ENCODE data around the gene PVALEF.

DNA sequence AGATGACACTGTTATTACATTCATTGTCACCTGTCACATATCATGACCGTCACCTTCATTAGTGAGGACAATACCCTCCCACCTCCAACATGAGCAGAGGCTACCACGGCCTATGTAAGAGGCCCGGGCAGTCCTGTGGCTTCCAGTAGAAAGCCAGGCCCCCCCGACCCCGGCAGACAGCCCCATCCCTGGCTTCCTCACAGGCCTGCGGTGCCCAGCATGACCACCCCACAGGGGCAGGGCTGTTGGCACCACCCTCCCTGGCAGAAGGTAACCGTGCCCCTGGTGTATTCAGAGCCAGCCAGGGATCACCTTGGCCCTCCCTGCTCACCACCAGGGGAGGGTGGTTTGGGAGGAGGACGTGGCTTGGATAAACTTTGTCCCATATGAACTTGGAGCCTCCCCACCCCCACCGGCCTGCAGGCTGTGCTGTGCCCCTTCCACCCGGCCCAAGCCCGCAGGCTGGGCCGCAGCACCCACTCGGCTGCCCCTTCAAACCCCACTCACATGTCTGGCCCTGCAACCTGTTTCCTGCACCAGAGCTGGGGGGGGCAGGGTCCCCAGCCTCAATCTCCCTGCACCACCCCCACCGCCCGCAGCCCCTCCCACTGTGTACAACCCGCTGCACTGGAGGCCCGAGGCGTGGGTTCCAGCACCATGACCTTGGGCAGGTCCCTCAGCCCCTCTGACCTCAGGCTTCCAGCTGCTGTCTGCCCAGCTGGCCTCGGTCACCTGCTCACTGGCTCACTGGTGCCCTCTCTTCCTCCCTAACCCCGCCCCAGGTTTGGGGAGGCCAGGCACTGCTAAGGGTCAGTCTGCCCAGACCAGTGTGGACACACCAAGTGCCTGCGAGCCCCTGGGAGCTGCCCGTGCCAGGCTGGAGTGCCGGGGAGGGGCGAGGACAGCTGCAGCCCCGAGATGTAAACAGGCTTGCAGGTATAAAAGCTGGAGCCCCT, 13.1 kb downstream of the PVALEF start:
- TF ChIP-seq, protein P1, sequence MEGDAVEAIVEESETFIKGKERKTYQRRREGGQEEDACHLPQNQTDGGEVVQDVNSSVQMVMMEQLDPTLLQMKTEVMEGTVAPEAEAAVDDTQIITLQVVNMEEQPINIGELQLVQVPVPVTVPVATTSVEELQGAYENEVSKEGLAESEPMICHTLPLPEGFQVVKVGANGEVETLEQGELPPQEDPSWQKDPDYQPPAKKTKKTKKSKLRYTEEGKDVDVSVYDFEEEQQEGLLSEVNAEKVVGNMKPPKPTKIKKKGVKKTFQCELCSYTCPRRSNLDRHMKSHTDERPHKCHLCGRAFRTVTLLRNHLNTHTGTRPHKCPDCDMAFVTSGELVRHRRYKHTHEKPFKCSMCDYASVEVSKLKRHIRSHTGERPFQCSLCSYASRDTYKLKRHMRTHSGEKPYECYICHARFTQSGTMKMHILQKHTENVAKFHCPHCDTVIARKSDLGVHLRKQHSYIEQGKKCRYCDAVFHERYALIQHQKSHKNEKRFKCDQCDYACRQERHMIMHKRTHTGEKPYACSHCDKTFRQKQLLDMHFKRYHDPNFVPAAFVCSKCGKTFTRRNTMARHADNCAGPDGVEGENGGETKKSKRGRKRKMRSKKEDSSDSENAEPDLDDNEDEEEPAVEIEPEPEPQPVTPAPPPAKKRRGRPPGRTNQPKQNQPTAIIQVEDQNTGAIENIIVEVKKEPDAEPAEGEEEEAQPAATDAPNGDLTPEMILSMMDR (IDR thresholded peaks at IDR 0.05) = no peak
- no peak for TF ChIP-seq POLR2AphosphoS5 (IDR thresholded peaks at IDR 0.05; ENCODE audit: low read depth, low read length)
- no peak for TF ChIP-seq JUND (IDR thresholded peaks at IDR 0.05)
- TF ChIP-seq, protein P2, sequence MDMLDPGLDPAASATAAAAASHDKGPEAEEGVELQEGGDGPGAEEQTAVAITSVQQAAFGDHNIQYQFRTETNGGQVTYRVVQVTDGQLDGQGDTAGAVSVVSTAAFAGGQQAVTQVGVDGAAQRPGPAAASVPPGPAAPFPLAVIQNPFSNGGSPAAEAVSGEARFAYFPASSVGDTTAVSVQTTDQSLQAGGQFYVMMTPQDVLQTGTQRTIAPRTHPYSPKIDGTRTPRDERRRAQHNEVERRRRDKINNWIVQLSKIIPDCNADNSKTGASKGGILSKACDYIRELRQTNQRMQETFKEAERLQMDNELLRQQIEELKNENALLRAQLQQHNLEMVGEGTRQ (IDR thresholded peaks at IDR 0.05; ENCODE audit: borderline replicate concordance, low read depth, low read length) = no peak
- no peak for TF ChIP-seq TEAD4 (IDR thresholded peaks at IDR 0.05; ENCODE audit: borderline replicate concordance, insufficient read depth)
- TF ChIP-seq RAD21 (IDR thresholded peaks at IDR 0.05; ENCODE audit: low read length) = no peak
- no peak for TF ChIP-seq TAF1 (IDR thresholded peaks at IDR 0.05; ENCODE audit: borderline replicate concordance, low read depth, low read length)
- no peak for TF ChIP-seq SIN3A (IDR thresholded peaks at IDR 0.05; ENCODE audit: borderline replicate concordance, low read depth, low read length)
- TF ChIP-seq EZH2phosphoT487 (IDR thresholded peaks at IDR 0.05; ENCODE audit: borderline replicate concordance, low read depth) = no peak
- no peak for TF ChIP-seq SMC3 (IDR thresholded peaks at IDR 0.05; ENCODE audit: low read depth, low read length)
- TF ChIP-seq, protein P3, sequence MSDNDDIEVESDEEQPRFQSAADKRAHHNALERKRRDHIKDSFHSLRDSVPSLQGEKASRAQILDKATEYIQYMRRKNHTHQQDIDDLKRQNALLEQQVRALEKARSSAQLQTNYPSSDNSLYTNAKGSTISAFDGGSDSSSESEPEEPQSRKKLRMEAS (IDR thresholded peaks at IDR 0.05; ENCODE audit: low read depth) = no peak
